Activated CD8-positive, alpha-beta T cell treated with anti-CD3 and anti-CD28 coated beads for 36 hours (primary cell): Measurements from ENCODE around the gene NEK7. TPM values are rescaled to one million over a fixed set of nuclear protein-coding genes. Genes with fewer than 3 reads are reported as not detected.
A peak's percentile ranks its signal among the peaks of the same experiment; 100 is the strongest.

Experiments
- ATAC-seq: fragments of 200-7000 bp; cut with Tn5 transposase; one replicate; pipeline ENCODE4 v1.10.0; 2021; ENCODE audit warnings: mild to moderate bottlenecking, moderate library complexity
- CTCF ChIA-PET: fragments of 350-600 bp; sonication (Branson Sonifier 250); formaldehyde crosslinking; loops from one replicate; lab custom pipeline; 2021; ENCODE audit warnings: antibody characterized with exemption; lab: Charles Lee
- POLR2A ChIA-PET: fragments of 350-600 bp; sonication (Branson Sonifier 250); formaldehyde crosslinking; loops from one replicate; lab custom pipeline; 2021; ENCODE audit warnings: antibody characterized with exemption; lab: Charles Lee
- DNase-seq: peaks from one replicate; pipeline ENCODE4 v3.0.0-alpha.2; 2020
- H3K27ac Mint-ChIP-seq: one replicate; pipeline ENCODE4 v1.8.0; 2021; ENCODE audit warnings: mild to moderate bottlenecking, mixed read lengths
- H3K27me3 Mint-ChIP-seq: one replicate; pipeline ENCODE4 v1.8.0; 2021; ENCODE audit warnings: mixed read lengths
- H3K36me3 Mint-ChIP-seq: one replicate; pipeline ENCODE4 v1.8.0; 2021; ENCODE audit warnings: low read depth, mixed read lengths
- H3K4me1 Mint-ChIP-seq: one replicate; pipeline ENCODE4 v1.8.0; 2021; ENCODE audit warnings: low read depth, mixed read lengths
- H3K4me3 Mint-ChIP-seq: one replicate; pipeline ENCODE4 v1.8.0; 2021; ENCODE audit warnings: mild to moderate bottlenecking, moderate library complexity, mixed read lengths
- H3K9me3 Mint-ChIP-seq: one replicate; pipeline ENCODE4 v1.8.0; 2021; ENCODE audit warnings: mixed read lengths
- intact Hi-C: fragments of 100-400 bp; cut with micrococcal nuclease; formaldehyde crosslinking; loops from one replicate; pipeline ENCODE4 v1.10.0; 2022
- total RNA-seq, 2 experiments: library from RNA; stranded (reverse); gene quantifications; one replicate each; pipeline ENCODE4 v1.2.3, GENCODE V29; 2021
- TF ChIP-seq, protein P1 (sequence below): fragments of 200-600 bp; IDR thresholded peaks from one replicate; pipeline ENCODE4 v1.8.0; 2022; ENCODE audit warnings: antibody characterized with exemption, mild to moderate bottlenecking

NEK7 gene
- total RNA-seq, 2 experiments from 2014 or later, result 71.4 to 76.4 TPM

DNA sequence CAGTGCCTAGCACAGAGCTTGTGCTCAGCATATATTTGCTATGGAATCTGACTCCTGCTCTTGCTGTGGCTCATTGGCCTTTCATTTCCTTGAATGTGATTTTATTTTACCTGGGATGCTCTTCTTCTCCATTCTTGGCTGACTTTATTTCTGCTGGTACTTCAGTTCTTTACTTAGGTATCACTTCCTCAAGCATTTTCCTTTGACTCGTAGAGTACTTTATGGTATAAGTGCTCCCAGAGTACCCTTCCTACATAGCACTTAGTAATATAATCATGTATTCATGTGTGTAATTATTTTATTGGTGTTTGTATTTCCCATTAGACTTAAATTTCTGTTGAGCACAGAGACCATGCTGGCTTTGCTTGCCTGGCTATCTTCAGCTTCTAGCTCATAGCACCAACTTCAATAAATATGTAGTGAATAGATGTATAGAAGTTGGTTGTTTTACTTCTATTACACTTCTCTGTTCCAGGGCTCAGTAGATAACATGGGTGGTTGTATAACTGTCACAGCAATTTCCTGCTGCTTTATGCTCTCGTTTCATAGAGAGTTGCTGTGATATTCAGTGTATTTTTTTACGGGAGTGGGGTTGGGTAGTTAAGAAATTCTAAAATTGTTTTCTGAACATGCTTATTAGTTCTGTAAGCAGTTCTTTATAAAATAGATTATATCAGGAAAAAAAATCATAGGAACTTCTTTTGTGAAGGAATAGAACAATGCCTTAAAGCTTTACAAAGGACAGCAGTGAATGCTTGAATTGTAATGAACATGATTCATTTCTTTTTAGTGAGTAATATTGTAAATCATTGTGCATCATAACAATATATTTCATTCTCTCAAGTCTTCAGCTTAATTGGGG is 112.2 kb downstream of the NEK7 start:
- TF ChIP-seq, protein P1, sequence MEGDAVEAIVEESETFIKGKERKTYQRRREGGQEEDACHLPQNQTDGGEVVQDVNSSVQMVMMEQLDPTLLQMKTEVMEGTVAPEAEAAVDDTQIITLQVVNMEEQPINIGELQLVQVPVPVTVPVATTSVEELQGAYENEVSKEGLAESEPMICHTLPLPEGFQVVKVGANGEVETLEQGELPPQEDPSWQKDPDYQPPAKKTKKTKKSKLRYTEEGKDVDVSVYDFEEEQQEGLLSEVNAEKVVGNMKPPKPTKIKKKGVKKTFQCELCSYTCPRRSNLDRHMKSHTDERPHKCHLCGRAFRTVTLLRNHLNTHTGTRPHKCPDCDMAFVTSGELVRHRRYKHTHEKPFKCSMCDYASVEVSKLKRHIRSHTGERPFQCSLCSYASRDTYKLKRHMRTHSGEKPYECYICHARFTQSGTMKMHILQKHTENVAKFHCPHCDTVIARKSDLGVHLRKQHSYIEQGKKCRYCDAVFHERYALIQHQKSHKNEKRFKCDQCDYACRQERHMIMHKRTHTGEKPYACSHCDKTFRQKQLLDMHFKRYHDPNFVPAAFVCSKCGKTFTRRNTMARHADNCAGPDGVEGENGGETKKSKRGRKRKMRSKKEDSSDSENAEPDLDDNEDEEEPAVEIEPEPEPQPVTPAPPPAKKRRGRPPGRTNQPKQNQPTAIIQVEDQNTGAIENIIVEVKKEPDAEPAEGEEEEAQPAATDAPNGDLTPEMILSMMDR, result no peak
- DNase-seq (no peak), ATAC-seq (no peak)
- no peaks in the 10 kb centered on the region for H3K9me3 Mint-ChIP-seq
- H3K4me3 Mint-ChIP-seq, result no peak overlapping the region
- ChIA-PET POLR2A (no interaction called here), CTCF (no interaction called here)
- H3K27me3 Mint-ChIP-seq, result no peaks in the 10 kb centered on the region
- H3K36me3 Mint-ChIP-seq, result peaks cover 19% of the 10 kb centered on the region
- no peak overlapping the region for H3K27ac Mint-ChIP-seq
- peaks cover 36% of the 10 kb centered on the region for H3K4me1 Mint-ChIP-seq
- intact Hi-C loops, result no loop called here

DNA sequence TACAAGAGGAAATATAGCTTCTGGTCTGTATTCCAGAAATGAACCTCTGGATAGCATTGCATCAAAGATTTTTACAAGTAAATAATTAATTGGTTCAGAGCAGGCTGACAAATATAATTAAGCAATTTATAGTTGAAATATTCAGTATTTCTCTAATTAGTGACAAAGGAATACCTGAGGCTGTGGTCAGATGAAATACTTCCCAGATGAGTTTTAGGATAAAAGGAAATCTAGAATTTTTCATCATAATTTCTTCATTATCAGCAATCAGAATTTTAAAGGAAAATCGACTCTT is 112.8 kb downstream of the NEK7 start:
- H3K4me3 Mint-ChIP-seq, result no peak overlapping the region
- peaks cover 38% of the 10 kb centered on the region for H3K4me1 Mint-ChIP-seq
- POLR2A ChIA-PET, result no interaction called here
- intact Hi-C loops, result no loop called here
- TF ChIP-seq, protein P1, result no peak
- CTCF ChIA-PET, result no interaction called here
- no peaks in the 10 kb centered on the region for H3K9me3 Mint-ChIP-seq
- no peaks in the 10 kb centered on the region for H3K27me3 Mint-ChIP-seq
- ATAC-seq, result no peak
- no peak overlapping the region for H3K27ac Mint-ChIP-seq
- no peak for DNase-seq
- H3K36me3 Mint-ChIP-seq, result peaks cover 20% of the 10 kb centered on the region

DNA sequence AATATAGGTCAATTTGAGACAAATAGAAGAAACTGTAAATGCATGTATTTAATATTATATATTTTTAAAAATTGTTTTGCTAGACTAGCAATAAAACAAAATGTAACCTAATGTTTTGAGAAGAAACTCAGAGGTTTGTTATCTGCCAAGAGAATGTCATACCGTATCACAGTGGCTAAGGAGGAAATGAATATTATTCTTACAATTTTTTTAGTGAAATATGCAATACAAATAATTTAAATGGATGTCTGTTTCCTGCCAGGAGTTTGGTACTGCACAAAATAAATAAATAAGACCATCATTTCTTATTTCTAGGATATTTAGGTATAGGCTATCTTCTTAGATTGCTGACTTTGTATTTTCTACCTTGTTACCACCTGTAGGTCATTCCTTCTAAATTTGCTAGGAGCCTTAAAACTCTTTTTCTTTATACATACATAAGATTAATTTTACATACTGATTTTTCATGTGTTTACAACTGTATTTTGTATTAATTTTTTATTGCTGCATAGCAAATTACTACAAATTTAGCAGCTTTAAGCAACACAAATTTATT is 113.6 kb downstream of the NEK7 start:
- H3K27ac Mint-ChIP-seq, result no peak overlapping the region
- CTCF ChIA-PET, result no interaction called here
- no peak overlapping the region for H3K4me3 Mint-ChIP-seq
- intact Hi-C loops, result no loop called here
- POLR2A ChIA-PET, result no interaction called here
- no peaks in the 10 kb centered on the region for H3K9me3 Mint-ChIP-seq
- TF ChIP-seq, protein P1, result no peak
- peaks cover 33% of the 10 kb centered on the region for H3K4me1 Mint-ChIP-seq
- ATAC-seq, result no peak
- no peaks in the 10 kb centered on the region for H3K27me3 Mint-ChIP-seq
- peaks cover 15% of the 10 kb centered on the region for H3K36me3 Mint-ChIP-seq
- no peak for DNase-seq

DNA sequence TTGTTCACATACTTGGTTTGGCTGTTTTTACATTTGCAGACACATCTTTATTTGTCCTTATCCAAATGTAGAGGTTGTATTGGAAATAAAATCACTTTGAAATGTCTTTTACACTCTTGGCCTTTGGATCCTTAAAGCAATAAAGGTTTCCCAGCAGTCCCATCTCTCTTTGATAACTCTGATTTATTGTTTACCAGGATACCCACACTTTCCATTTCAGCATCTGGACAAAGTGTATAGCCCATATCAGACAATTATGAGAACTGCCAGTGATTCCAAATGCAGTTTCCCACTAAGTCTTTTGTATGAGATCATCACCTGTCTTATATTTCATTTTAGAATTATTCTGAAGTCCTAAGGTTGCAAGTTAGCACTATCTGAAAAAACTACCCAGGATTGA is 114.7 kb downstream of the NEK7 start:
- intact Hi-C loops, result no loop called here
- TF ChIP-seq, protein P1, result no peak
- H3K4me1 Mint-ChIP-seq, result peaks cover 31% of the 10 kb centered on the region
- no peaks in the 10 kb centered on the region for H3K9me3 Mint-ChIP-seq
- POLR2A ChIA-PET, result no interaction called here
- CTCF ChIA-PET, result no interaction called here
- peaks cover 12% of the 10 kb centered on the region for H3K36me3 Mint-ChIP-seq
- H3K27ac Mint-ChIP-seq, result peak overlapping the region; percentile 16
- DNase-seq (no peak), ATAC-seq (no peak)
- H3K27me3 Mint-ChIP-seq, result no peaks in the 10 kb centered on the region
- no peak overlapping the region for H3K4me3 Mint-ChIP-seq

DNA sequence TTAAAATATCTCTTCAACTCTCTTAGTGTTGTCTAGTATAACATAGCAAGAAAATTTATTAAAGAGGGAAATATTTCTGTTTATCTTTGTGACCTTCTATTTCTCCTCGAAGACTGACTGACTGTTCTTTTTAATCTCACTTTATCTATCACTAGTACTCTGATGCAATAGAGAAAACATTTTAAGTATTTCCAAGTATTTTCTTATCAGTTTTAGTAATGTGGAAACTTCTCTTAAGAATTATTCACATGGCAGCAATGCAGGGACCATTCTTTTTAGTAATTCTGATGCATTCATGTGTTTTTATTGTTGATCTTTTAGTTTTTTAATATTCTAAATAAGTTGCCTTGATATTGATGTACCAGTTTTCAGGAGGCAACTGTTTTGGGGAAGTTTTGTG is 115.7 kb downstream of the NEK7 start:
- TF ChIP-seq, protein P1, result no peak
- CTCF ChIA-PET, result no interaction called here
- no peak overlapping the region for H3K4me3 Mint-ChIP-seq
- peaks cover 31% of the 10 kb centered on the region for H3K4me1 Mint-ChIP-seq
- POLR2A ChIA-PET, result no interaction called here
- H3K36me3 Mint-ChIP-seq, result peaks cover 12% of the 10 kb centered on the region
- DNase-seq (no peak), ATAC-seq (no peak)
- intact Hi-C loops, result no loop called here
- H3K27ac Mint-ChIP-seq, result no peak overlapping the region
- no peaks in the 10 kb centered on the region for H3K9me3 Mint-ChIP-seq
- H3K27me3 Mint-ChIP-seq, result no peaks in the 10 kb centered on the region
